Lung (tissue), 12 donors: ENCODE data around the gene TMED8. TPM values are rescaled to one million over a fixed set of nuclear protein-coding genes. Genes with fewer than 3 reads are reported as not detected.
"Not testable (repeated sequence)": the region's sequence is repeated elsewhere in the genome, so short reads cannot be mapped to it uniquely, and the experiment has no call there.

Experiments
- ATAC-seq: fragments of 200-7000 bp; cut with Tn5 transposase; one replicate; pipeline ENCODE4 v1.9.1; 2020; ENCODE audit warnings: moderate number of reproducible peaks; ENCODE audit not compliant: insufficient read depth, low FRiP score
- DNase-seq, 3 donors: peaks; one replicate each; pipeline ENCODE4 v3.0.0-alpha.2; 2013 to 2017
- H3K27ac ChIP-seq, 2 donors: one replicate each; pipeline ENCODE4 v1.5.1; 2013; ENCODE audit warnings: mild to moderate bottlenecking in 2 of 2, moderate library complexity in 2 of 2, control low read depth in 1 of 2, inconsistent platforms in 1 of 2, low read depth in 1 of 2, low read length in 1 of 2
- H3K27me3 ChIP-seq, 3 donors: one replicate each; pipeline ENCODE4 v1.5.1; 2013; ENCODE audit warnings: low read length in 2 of 3; ENCODE audit not compliant: control insufficient read depth in 3 of 3, insufficient read depth in 3 of 3
- H3K36me3 ChIP-seq, 4 donors: one replicate each; pipeline ENCODE4 v1.5.1; 2013; ENCODE audit warnings: low read length in 4 of 4, mild to moderate bottlenecking in 1 of 4, moderate library complexity in 1 of 4; ENCODE audit not compliant: control insufficient read depth in 4 of 4, insufficient read depth in 4 of 4
- H3K4me1 ChIP-seq, 5 donors: one replicate each; pipeline ENCODE4 v1.5.1; 2013; ENCODE audit warnings: low read length in 5 of 5, mild to moderate bottlenecking in 2 of 5, moderate library complexity in 1 of 5; ENCODE audit not compliant: control insufficient read depth in 5 of 5, insufficient read depth in 5 of 5
- H3K4me3 ChIP-seq: one replicate; pipeline ENCODE4 v1.5.1; 2013; ENCODE audit warnings: mild to moderate bottlenecking, control low read depth, moderate library complexity
- H3K9ac ChIP-seq, 2 donors: one replicate each; pipeline ENCODE4 v1.5.1; 2013; ENCODE audit warnings: low read length in 2 of 2, control low read depth in 1 of 2; ENCODE audit not compliant: insufficient read depth in 1 of 2
- H3K9me3 ChIP-seq, 4 donors: one replicate each; pipeline ENCODE4 v1.5.1; 2013; ENCODE audit warnings: low read length in 3 of 4, mild to moderate bottlenecking in 1 of 4, moderate library complexity in 1 of 4; ENCODE audit not compliant: control insufficient read depth in 4 of 4, insufficient read depth in 3 of 4
- CTCF ChIP-seq: IDR thresholded peaks from 2 replicates; pipeline ENCODE4 v1.5.1; 2012; ENCODE audit warnings: mild to moderate bottlenecking; ENCODE audit errors: control extremely low read depth, extremely low read depth
- WGBS, 2 donors: extraction: QIAGEN DNeasy Blood & Tissue Kit; methylation state at CpG; one replicate each; pipeline ENCODE4 v1.1.7; 2013; 5-methylcytosine and 5-hydroxymethylcytosine counted together
- polyA plus RNA-seq, 2 donors: library from polyadenylated mRNA; stranded (reverse); fragments of 200-250 nt; gene quantifications; one replicate each; pipeline ENCODE4 v1.2.1, GENCODE V29; 2013
- total RNA-seq, 2 donors: library from RNA; depleted of rRNA in 1 of 2; stranded (reverse); fragments of >200 nt in 1 of 2; gene quantifications; one replicate each; pipeline ENCODE4 v1.2.1, GENCODE V29; 2014 to 2021
- donor health status: control.
- donor health status: control.
- donor health status: Bipolar disorder and iron deficiency.
- donor health status: healthy.
- donor health status: DM: yes; HTN: yes; CAD: no.

TMED8 gene
- total and polyA plus RNA-seq, 4 donors = 4.0 to 15.4 (median 7.7) TPM

GRCh38 chr14:77322250-77322902 is 54.5 kb downstream of the TMED8 start:
- ATAC-seq (no peak), DNase-seq (no peak)
- WGBS, 2 donors = 25 to 51% methylated on average over 5 of the region's 5 CpGs
- no peak for TF ChIP-seq CTCF
- no peak overlapping the region for H3K4me3 ChIP-seq
- peaks cover 0 to 2% (median under 1%) of the 10 kb centered on the region in 4 donors for H3K36me3 ChIP-seq
- no peak overlapping the region for H3K27ac ChIP-seq
- peak overlapping the region; percentile 54 to 82 for H3K9ac ChIP-seq
- no peaks in the 10 kb centered on the region for H3K27me3 ChIP-seq
- no peaks in the 10 kb centered on the region for H3K9me3 ChIP-seq
- H3K4me1 ChIP-seq = peaks cover 0 to 20% (median 7%) of the 10 kb centered on the region in 5 donors

GRCh38 chr14:77320238-77320935 is 56.5 kb downstream of the TMED8 start, which contains the start of gene POMT2:
Gene POMT2, minus strand, starts transcription at chr14:77320883. Its CDS starts 202 bp downstream, at chr14:77320681.
- no peaks in the 10 kb centered on the region for H3K27me3 ChIP-seq
- ATAC-seq (peak; percentile 78), DNase-seq (peak; percentile 93 to 95 (median 94))
- peak within 1 kb of the TSS; percentile 99 for H3K27ac ChIP-seq
- peaks cover 0 to 23% (median 8%) of the 10 kb centered on the region in 5 donors for H3K4me1 ChIP-seq
- peak within 1 kb of the TSS; percentile 91 for H3K4me3 ChIP-seq
- no peak for TF ChIP-seq CTCF
- 0 to 1% methylated on average over 67 to 69 of the region's 69 CpGs for WGBS, 2 donors
- no peaks in the 10 kb centered on the region for H3K9me3 ChIP-seq
- H3K9ac ChIP-seq = peak within 1 kb of the TSS; percentile 65 to 82
- peaks cover 0 to 2% (median under 1%) of the 10 kb centered on the region in 4 donors for H3K36me3 ChIP-seq

GRCh38 chr14:77319422-77319821 is 57.5 kb downstream of the TMED8 start:
- H3K9ac ChIP-seq = no peak overlapping the region
- DNase-seq (no peak), ATAC-seq (no peak)
- peaks cover 0 to 2% (median 0%) of the 10 kb centered on the region in 4 donors for H3K36me3 ChIP-seq
- TF ChIP-seq CTCF = no peak
- H3K27me3 ChIP-seq = no peaks in the 10 kb centered on the region
- no peaks in the 10 kb centered on the region for H3K9me3 ChIP-seq
- H3K27ac ChIP-seq = no peak overlapping the region
- WGBS, 2 donors = 65 to 78% methylated on average over 5 of the region's 5 CpGs
- H3K4me1 ChIP-seq = peaks cover 0 to 33% (median 10%) of the 10 kb centered on the region in 5 donors
- no peak overlapping the region for H3K4me3 ChIP-seq

GRCh38 chr14:77318756-77319155 is 58.1 kb downstream of the TMED8 start:
- H3K36me3 ChIP-seq, ATAC-seq, H3K27ac ChIP-seq, H3K4me3 ChIP-seq, H3K9ac ChIP-seq, H3K9me3 ChIP-seq, DNase-seq, H3K27me3 ChIP-seq: not testable (repeated sequence)
- WGBS, 2 donors = 96 to 98% methylated on average over 11 of the region's 11 CpGs
- peaks cover 0 to 39% (median 11%) of the 10 kb centered on the region in 5 donors for H3K4me1 ChIP-seq
